HG03571 (cell line): Measurements from ENCODE around the gene HIVEP2.

ENCODE experiments used
- ATAC-seq: cut with Tn5 transposase; IDR thresholded peaks from one replicate; pipeline ENCODE4 v1.9.1; 2021; ENCODE audit not compliant: unreplicated experiment

HIVEP2 gene

GRCh38 chr6:142845624-142846458 lies 99.1 kb downstream of the HIVEP2 start:
- no peak for ATAC-seq

DNA sequence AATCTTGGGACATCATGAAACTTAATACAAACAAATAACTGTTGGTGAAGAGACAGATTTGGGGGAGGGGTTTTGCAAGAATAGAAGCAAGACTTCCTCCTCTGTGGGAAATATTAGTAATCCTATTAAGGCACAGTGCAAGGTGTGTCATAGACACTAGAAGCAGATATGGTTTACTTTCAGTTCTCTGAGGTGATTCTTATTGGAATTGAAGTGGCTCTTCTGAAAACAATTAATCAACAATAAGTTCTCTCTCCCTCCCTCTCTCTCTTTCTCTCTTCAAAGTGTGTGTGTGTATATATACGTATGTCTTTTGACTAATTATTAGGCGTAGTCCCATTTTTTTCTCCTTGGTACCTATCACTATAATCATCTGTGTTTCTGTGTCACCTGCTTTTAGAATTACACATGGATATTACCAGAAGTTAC lies 99.8 kb downstream of the HIVEP2 start:
- peak; percentile 41 for ATAC-seq

- no peak for ATAC-seq
Observed at GRCh38 chr6:142844065-142844755, 100.8 kb downstream of the HIVEP2 start.

- ATAC-seq, result no peak
Observed at GRCh38 chr6:142843361-142843760, 101.6 kb downstream of the HIVEP2 start.

DNA sequence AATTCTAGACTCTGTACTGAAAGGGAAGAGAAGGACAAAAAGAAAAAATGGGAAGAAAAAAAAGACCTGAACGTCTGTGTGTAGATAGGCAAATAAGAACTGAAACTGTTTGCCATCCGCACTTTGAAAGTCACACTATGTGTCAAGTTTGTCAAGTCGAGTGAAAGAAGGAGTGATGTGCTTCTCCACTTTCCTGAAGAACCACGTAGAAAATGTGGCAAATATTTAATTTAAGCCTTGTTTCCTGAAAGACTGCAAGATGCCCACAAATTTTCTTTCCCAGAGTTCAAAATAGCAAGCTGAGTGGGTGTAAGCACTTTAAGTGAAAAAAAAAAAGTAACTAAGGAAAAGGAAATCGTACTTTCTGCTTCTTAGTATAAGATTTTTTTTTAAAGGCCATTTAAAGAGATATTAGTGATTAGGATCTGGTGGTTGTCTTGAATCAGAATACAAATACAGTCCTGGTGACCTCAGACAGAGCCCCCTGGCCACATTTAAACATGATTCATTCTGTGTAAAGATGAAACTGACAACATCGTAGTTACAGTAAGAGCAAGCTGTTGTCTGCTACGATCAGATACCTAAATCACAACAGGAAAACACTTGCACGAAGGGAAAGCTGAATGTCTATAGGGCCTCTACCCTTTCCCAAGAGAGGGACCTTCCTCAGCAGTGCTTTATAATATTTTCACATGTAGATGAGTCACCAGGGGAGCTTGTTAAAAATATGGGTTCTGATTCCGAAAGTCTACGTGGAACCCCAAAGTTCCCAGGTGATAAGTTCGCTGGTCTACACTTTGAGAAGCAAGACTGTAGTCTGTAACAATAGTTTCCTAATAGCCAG lies 102.3 kb downstream of the HIVEP2 start:
- peak; percentile 45 for ATAC-seq

DNA sequence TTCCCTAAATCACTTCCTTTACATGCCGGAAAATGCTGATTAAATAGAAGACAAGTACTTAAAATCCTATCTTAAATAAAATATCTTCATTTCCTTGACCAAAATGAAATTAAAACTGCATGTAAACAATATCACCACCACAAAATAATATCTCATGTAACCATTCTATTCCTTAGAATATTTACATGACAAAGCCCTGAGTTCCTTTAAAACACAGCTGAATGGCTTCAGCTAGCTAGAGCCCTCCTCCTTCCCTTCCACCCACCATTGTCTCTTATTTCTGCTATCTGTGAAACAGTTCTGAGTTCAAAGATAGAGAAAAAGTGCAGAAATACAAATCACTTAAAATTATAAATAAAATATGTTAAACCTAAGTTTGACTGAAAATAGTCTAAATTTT lies 103.1 kb downstream of the HIVEP2 start:
- ATAC-seq, result no peak

GRCh38 chr6:142839686-142840040 lies 105.3 kb downstream of the HIVEP2 start:
- ATAC-seq, result no peak

DNA sequence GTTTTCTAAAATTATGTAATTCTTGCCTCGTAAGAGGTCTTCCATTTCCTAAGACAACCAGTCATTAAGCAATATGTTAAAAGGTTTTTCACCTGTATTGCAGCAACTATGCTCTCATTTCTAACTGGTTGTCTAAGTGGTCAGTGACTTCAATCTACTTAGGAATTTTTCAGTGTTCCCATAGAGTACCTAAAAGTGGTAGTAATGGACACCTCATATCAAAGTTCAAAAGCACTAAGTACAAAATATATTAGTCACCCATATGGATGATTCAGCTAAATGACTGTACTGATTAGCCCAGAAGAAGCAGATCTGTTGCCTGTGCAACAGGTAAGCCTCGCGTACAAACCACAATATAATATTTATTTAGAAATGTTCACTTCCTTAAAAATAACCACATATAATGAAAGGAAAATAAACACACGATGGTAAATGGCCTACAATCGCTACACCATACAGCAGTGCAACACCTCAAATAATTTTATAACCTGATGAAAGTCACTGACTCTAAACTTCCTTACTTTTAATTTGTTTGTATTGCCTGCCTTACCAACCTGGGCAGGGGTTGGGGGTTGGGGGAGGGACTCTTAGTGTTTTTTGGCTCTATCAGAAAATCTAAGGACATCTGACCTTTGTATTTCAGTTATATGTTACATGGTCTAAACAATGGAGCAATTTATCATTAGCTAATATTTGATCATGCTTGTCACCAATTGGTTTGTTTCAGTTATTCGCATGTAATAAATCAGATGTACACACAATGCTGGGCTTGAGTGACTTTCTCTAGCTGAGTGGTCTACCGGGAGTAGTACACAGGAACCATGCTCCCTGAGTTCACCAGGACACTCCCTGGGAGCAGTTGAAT lies 105.9 kb downstream of the HIVEP2 start:
- no peak for ATAC-seq

GRCh38 chr6:142835787-142836535 lies 109.0 kb downstream of the HIVEP2 start:
- ATAC-seq, result no peak

DNA sequence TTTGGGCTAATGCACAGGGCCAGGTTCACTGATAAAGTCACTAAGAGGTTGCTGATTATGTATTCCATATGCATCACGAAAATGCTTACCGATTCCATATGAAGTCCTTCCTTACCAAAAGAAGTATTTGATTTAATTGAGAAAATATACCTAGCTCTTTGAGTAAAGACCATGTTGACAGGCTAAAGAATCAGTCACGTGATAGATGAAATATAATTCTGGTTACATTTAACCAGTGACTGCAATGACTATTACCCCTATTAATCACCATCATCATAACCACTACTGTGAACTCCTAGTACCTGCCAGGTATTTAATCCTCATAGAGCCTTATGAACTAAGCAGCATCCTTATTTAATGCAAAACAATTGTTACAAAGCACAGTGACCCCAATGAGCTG lies 110.1 kb downstream of the HIVEP2 start:
- ATAC-seq, result no peak

GRCh38 chr6:142833798-142834197 lies 111.2 kb downstream of the HIVEP2 start:
- ATAC-seq, result no peak

- no peak for ATAC-seq
Observed at GRCh38 chr6:142833054-142833453, 111.9 kb downstream of the HIVEP2 start.

- no peak for ATAC-seq
Observed at GRCh38 chr6:142830807-142831206, 114.2 kb downstream of the HIVEP2 start.

DNA sequence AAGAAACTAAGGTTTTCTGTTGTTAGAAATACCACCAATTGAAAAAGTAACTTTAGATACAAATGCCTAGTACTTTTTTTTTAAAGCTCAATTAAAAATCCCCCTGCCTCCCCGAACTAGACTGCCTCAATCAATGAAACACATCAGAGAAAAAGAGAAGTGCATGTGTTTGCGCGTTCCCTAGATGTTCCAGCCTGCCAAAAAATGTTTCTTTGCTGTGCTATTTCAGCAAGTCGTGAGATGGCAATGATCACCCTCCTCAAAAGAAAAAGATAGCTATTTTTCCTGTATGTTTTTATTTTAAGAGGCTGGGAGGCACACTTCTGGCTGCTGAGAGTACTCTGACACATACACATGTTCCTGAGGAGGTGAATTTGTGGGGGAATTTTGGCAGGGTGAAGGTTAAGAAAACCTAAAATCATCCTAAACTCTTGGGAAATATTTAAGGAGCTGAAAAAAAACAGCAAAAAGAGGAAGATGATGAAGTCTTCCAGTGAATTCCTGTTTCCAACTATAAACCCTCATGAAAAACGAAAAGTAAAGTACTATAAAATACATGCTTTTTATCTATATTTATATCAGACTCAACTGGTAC lies 114.8 kb downstream of the HIVEP2 start:
- ATAC-seq, result no peak

- no peak for ATAC-seq
Observed at GRCh38 chr6:142829556-142829955, 115.4 kb downstream of the HIVEP2 start.

- no peak for ATAC-seq
Observed at GRCh38 chr6:142827991-142828390, 117.0 kb downstream of the HIVEP2 start.

GRCh38 chr6:142827369-142827768 lies 117.6 kb downstream of the HIVEP2 start:
- ATAC-seq, result no peak

DNA sequence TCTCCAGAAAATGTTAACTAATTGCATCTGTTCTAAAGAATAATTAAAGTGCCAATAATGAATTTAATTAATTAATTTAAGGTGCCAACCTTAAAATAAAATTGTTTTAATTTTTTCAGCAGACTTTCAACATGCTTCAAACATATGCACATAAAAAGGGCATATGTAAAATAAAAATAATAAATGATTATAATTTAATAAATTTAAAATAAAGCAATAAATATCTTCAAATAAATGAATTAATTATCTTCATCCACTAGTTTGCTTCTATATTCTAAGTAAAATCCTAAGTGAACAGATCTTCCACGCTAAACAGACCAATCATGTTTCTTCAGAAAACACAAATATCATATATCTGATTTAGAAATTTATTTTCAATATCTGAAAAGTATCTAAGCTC lies 119.2 kb downstream of the HIVEP2 start:
- no peak for ATAC-seq

DNA sequence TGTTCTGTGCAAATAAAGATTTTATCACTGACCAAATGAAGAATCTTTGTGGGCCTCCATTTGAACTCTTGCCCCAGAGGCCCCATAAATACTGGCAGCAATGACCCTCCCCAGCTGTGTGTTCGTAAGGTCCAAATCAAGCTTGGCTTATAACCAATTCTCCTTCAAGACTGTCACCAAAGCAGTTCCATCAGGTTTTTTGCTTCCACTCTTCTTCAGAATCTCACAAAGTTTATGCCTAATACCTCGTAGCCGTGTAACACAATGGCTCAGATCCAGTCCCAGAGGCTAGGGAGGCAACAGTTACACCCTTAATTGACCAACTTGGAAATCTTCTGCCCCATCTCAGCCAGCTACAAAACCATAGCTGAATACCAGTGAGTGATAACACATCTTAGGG lies 120.5 kb downstream of the HIVEP2 start:
- ATAC-seq, result no peak
